Renal cortex interstitium (tissue), 15 donors: Measurements from ENCODE around the gene TADA2B. TPM values are rescaled to one million over a fixed set of nuclear protein-coding genes. Genes with fewer than 3 reads are reported as not detected.

Experiments used
- DNase-seq, 11 donors: peaks; one replicate each; pipeline ENCODE4 v3.0.0-alpha.2; 2013; ENCODE audit warnings: low read depth in 9 of 11, low spot score in 4 of 11; ENCODE audit errors: extremely low read depth in 1 of 11
- long read RNA-seq, 16 experiments: transcript quantifications; one replicate each; lab custom pipeline, GENCODE V29; 2026
- polyA plus RNA-seq, 3 donors: library from polyadenylated mRNA; unstranded; fragments of 120-200 nt; gene quantifications; one replicate each; pipeline ENCODE4 v1.2.1, GENCODE V29; 2013; ENCODE audit not compliant: insufficient read length in 3 of 3

The TADA2B gene, protein sequence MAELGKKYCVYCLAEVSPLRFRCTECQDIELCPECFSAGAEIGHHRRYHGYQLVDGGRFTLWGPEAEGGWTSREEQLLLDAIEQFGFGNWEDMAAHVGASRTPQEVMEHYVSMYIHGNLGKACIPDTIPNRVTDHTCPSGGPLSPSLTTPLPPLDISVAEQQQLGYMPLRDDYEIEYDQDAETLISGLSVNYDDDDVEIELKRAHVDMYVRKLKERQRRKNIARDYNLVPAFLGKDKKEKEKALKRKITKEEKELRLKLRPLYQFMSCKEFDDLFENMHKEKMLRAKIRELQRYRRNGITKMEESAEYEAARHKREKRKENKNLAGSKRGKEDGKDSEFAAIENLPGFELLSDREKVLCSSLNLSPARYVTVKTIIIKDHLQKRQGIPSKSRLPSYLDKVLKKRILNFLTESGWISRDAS
- polyA plus RNA-seq, result 10 to 100 TPM; 18.5 to 22.9 (median 20.9) TPM
- long read RNA-seq, donor 1, full-length matches to known transcripts, result 11 of 11 reads
- long read RNA-seq, donor 1, partial matches to known transcripts, result 0 of 11 reads
- long read RNA-seq, donor 1, other reads (novel, unspliced or antisense), result 0 of 11 reads
- long read RNA-seq, donor 2, full-length matches to known transcripts, result 25 of 25 reads
- long read RNA-seq, donor 2, partial matches to known transcripts, result 0 of 25 reads
- long read RNA-seq, donor 2, other reads (novel, unspliced or antisense), result 0 of 25 reads
- long read RNA-seq, donor 3, full-length matches to known transcripts, result 28 of 28 reads
- long read RNA-seq, donor 3, partial matches to known transcripts, result 0 of 28 reads
- long read RNA-seq, donor 3, other reads (novel, unspliced or antisense), result 0 of 28 reads
- long read RNA-seq, donor 4, full-length matches to known transcripts, result 13 of 13 reads
- long read RNA-seq, donor 4, partial matches to known transcripts, result 0 of 13 reads
- long read RNA-seq, donor 4, other reads (novel, unspliced or antisense), result 0 of 13 reads
- long read RNA-seq, donor 5, result 0 reads
- long read RNA-seq, donor 6, full-length matches to known transcripts, result 23 of 23 reads
- long read RNA-seq, donor 6, partial matches to known transcripts, result 0 of 23 reads
- long read RNA-seq, donor 6, other reads (novel, unspliced or antisense), result 0 of 23 reads
- long read RNA-seq, donor 7, full-length matches to known transcripts, result 19 of 19 reads
- long read RNA-seq, donor 7, partial matches to known transcripts, result 0 of 19 reads
- long read RNA-seq, donor 7, other reads (novel, unspliced or antisense), result 0 of 19 reads
- long read RNA-seq, donor 8, result 0 reads
- long read RNA-seq, donor 9, full-length matches to known transcripts, result 15 of 15 reads
- long read RNA-seq, donor 9, partial matches to known transcripts, result 0 of 15 reads
- long read RNA-seq, donor 9, other reads (novel, unspliced or antisense), result 0 of 15 reads
- long read RNA-seq, donor 10, full-length matches to known transcripts, result 18 of 18 reads
- long read RNA-seq, donor 10, partial matches to known transcripts, result 0 of 18 reads
- long read RNA-seq, donor 10, other reads (novel, unspliced or antisense), result 0 of 18 reads
- long read RNA-seq, donor 11, full-length matches to known transcripts, result 21 of 21 reads
- long read RNA-seq, donor 11, partial matches to known transcripts, result 0 of 21 reads
- long read RNA-seq, donor 11, other reads (novel, unspliced or antisense), result 0 of 21 reads
- long read RNA-seq, donor 12, full-length matches to known transcripts, result 13 of 13 reads
- long read RNA-seq, donor 12, partial matches to known transcripts, result 0 of 13 reads
- long read RNA-seq, donor 12, other reads (novel, unspliced or antisense), result 0 of 13 reads
- long read RNA-seq, donor 13, result 0 reads
- long read RNA-seq, donor 14, full-length matches to known transcripts, result 4 of 4 reads
- long read RNA-seq, donor 14, partial matches to known transcripts, result 0 of 4 reads
- long read RNA-seq, donor 14, other reads (novel, unspliced or antisense), result 0 of 4 reads
- long read RNA-seq, donor 15, full-length matches to known transcripts, result 9 of 9 reads
- long read RNA-seq, donor 15, partial matches to known transcripts, result 0 of 9 reads
- long read RNA-seq, donor 15, other reads (novel, unspliced or antisense), result 0 of 9 reads
- long read RNA-seq, donor 16, full-length matches to known transcripts, result 42 of 42 reads
- long read RNA-seq, donor 16, partial matches to known transcripts, result 0 of 42 reads
- long read RNA-seq, donor 16, other reads (novel, unspliced or antisense), result 0 of 42 reads

DNA sequence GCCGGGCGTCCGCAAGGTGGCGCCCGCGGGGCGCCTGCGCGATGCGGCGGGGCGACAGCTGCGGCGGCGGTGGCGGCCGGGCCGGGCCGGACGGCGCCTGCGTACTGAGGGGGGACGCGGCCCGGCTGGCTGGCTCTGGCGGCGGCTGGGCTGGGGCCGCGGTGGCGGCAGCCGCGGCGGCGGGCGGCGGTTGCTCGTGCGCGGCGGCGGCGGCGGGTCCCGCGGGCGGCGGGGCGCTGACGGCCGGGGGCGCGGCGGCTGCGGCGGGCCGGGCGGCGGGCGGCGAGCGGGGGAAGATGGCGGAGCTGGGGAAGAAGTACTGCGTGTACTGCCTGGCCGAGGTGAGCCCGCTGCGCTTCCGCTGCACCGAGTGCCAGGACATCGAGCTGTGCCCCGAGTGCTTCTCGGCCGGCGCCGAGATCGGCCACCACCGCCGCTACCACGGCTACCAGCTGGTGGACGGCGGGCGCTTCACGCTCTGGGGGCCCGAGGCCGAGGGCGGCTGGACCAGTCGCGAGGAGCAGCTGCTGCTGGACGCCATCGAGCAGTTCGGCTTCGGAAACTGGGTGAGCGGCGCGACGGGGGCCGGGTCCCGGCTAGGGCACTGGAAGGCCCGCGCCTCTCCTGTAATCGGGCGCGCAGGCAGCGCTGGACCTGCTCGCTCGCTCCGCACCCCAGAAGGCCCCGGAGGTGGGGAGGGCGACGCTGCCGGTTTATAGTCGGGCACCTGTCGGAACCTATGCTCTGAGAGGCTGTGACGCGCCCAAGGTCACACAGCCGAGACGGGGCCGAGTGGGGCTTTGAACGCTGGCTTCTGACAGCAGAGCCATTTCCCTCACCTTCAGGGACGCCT, at the start of gene TADA2B:
Gene TADA2B, plus strand, starts transcription at position 89 of the 853 bp plus-strand sequence. Its CDS starts 208 bp downstream, at position 297.
- no peak for DNase-seq

GRCh38 chr4:6996481-6996880, 46.7 kb upstream of the TADA2B start:
- DNase-seq, result no peak

GRCh38 chr4:6999172-7000086, 43.7 kb upstream of the TADA2B start:
- no peak for DNase-seq

DNA sequence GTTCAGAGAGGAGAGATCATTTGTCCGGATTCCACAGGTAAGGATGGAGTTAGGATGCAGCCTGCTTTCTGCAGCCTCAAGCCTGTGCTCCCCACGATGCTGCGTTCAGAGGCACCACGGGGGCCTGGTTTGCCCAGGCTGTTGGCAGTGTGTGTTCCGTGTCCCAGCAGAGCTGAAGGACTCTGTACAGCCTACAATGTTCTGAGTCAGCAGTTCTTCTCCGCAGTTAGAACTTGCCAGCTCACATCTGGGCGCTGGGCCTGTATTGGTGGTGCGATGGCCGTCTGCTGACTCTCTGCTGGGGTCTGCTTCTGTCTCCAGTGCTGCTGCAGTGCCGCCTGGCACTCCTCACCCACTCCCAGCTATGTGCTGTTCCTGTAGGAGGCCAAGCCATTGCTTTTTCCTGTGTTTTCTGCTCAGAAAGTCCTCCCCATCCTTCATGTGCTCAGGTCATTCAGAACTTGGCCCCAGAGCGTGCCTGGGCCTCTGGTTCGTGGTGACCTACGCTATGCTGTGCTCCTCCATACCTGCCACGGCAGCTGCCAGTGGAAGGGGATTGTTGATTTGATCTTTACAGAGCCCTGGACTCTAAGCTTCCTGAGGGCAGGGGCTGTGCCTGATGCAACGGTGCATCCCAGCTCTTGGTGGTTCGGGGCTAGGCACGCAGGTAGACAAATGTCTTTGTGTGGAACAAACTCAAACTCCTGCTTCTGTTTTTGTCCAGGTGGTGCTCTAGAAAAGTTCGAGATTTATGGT, 42.6 kb upstream of the TADA2B start:
- no peak for DNase-seq

GRCh38 chr4:7001271-7001670, 41.9 kb upstream of the TADA2B start:
- no peak for DNase-seq

- DNase-seq, result no peak
Measured at GRCh38 chr4:7002336-7002735, 40.8 kb upstream of the TADA2B start.

- no peak for DNase-seq
Measured at GRCh38 chr4:7003176-7003878, 39.8 kb upstream of the TADA2B start.

DNA sequence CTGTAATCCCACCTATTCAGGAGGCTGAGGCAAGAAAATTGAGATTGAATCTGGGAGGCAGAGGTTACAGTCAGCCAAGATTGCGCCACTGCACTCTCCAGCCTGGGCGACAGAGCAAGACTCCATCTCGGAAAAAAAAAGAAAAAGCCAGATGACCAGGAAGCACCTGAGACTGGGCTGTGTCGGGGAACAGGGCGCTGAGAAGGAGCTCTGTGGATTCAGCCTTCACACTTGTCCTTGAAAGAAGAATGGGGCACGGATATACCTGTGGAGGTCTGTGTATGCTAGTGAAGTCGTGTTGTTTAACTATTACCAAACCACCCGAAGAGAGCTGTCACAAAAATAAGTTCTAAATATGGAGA, 39.3 kb upstream of the TADA2B start:
- no peak for DNase-seq

- DNase-seq, result no peak
Measured at GRCh38 chr4:7004331-7004730, 38.8 kb upstream of the TADA2B start.

DNA sequence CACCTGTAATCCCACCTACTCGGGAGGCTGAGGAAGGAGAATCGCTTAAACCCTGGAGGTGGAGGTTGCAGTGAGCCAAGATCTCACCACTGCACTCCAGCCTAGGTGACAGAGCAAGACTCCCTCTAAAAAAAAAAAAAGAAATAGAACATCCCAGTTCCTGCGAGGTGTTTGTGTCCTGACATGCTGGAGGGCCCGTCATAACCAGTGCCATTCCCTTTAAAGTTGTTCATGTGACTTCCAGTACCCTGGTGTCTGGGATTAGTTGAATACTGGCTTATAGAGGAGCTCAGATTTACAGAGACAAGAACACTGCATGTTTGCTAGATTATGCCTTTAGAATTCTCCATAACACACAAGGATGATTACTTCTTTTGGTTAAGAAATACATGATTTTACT, 37.6 kb upstream of the TADA2B start:
- no peak for DNase-seq

DNA sequence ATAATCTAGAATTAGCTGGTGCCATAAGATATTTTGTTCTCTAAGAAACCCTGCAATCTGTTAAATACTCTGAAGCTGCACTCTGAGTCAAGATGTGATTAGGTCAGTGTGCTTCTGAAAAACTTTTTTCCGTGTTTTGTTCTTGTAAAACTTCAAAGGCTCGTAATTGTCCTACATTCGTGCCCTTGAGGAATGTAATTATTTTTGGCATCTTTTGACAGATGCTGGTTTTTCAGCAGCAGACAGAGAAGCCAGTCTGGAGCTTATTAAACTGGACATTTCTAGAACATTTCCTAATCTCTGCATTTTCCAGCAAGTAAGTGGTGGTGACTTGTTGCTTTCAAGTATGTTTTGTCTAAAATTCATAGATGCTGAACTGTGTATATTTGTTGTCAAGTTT, 36.8 kb upstream of the TADA2B start:
- no peak for DNase-seq

DNA sequence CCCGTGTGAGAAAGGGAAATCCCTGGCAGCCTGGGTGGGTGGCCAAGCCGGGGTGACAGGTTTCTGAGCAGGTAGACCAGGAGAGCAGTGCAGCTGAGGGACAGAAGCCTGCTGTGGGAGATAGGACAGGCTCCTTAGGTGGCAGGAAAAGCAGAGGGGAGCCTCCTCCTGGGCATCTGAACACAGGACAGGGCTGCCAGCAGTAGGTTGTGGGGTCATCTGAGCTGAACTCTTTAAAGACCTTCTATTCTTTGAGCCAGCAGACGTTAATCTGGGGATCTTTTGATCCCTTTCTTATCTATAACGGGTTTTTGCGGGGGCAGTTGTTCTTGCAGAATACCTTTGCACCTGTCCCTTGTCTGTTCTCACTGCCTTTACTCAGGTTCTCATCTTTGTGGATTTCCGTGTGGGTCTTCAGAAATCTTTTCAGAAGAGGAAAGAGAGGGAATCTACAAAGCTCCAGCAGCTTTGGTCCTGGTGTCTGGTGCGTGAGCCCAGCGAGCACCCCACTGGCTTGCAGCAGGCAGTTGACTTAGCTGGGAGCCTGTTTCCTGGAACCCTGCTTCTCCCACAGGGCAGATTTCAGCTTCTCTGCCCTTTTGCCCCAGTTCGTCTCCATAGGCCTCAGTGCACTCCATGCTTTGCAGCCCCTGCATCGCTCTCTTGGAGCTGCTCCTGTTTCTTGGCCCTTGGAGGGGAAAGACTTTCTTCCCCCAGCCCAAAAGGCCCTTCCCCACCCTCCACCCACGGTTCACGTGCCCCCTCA, 35.8 kb upstream of the TADA2B start:
- DNase-seq, result no peak

DNA sequence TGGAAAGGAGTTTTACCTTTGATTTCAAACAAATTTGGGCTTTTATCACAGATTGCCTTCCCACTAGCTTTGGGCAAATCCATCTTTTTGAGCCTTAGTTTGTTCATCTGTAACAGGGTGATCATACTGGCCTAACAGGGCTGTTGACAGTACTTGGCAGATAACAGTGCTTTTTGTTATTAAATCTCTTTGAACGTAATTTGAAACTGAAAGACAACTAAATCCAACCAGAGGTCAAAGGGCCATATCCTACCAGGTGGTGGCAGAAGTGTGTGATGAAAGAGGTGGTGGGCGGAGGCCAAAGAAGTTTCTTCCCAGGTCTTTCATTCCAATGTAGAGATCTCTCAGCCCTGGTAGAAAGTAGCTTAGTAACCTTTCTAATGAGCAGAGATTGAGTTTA, 35.2 kb upstream of the TADA2B start:
- DNase-seq, result no peak

DNA sequence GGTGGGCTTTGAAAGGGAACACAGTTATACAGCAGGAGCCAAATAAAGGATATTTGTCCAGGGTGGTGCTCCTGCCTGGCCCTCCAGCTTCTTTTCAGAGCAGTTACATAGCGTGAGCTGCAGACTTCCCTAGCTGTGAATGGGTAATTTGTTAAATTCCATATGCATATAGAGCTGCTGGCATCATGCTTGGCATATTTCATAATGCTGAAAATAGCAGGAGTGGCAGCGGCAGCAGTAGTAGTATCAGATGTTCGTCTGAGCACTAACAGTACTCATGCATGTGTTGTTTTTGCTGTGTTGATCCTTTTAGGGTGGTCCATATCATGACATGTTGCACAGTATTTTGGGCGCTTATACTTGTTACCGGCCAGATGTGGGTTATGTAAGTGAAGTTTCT, 33.6 kb upstream of the TADA2B start:
- DNase-seq, result no peak
